ENCODE data around the gene SRSF3.
"Not testable (repeated sequence)": the region's sequence is repeated elsewhere in the genome, so short reads cannot be mapped to it uniquely, and the experiment has no call there.

The SRSF3 gene

DNA sequence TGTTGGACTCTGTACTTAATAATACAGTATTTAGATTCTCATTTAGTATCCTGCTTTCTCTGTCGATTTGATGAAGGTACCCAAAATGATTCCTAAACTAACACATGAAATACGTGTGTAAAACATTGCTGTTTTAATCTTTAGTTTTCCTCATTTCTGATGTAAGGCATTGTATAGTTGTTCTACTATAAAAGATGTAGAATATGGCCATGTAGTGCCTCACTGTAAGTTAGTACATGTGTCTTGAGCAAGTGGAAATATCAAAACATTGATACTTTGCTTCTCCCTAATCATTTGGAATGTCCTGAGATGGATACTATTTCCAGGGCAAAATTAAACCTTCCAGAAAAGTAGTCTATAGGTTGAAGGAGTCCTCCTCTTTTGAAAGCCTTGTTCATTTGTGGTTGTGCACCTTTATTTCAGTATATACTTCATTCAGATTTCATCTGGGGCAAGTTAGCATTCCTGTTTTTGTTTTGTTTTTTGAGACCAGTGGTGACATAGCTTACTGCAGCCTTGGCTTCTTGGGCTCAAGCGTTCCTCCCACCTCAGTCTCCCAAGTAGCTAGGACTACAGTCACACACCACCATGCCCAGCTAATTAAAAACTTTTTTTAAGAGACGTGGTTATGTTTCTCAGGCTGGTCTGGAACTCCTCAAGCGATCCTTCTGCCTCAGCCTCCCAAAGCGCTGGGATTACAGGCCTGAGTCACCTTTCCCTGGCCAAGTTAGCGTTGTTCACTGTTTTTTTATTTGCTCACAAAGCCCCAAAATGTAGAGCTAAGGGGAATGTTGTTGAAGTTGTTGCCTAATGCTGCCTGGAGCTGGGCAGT, 11.6 kb downstream of the SRSF3 start:
- no peak for DNase-seq

DNA sequence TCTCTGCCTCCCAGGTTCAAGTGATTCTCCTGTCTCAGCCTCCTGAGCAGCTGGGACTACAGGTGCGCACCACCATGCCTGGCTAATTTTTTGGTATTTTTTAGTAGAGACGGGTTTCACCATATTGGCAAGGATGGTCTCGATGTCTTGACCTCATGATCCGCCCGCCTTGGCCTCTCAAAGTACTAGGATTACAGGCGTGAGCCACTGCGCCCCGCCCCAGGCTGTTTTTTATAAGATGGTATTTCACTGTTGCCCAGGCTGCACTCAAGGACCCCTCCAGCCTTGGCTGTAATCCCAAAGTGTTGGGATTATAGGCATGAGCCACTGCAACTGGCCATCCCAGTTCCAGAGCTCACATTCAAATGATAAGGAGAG, 13.1 kb downstream of the SRSF3 start:
- DNase-seq, result not testable (repeated sequence)

DNA sequence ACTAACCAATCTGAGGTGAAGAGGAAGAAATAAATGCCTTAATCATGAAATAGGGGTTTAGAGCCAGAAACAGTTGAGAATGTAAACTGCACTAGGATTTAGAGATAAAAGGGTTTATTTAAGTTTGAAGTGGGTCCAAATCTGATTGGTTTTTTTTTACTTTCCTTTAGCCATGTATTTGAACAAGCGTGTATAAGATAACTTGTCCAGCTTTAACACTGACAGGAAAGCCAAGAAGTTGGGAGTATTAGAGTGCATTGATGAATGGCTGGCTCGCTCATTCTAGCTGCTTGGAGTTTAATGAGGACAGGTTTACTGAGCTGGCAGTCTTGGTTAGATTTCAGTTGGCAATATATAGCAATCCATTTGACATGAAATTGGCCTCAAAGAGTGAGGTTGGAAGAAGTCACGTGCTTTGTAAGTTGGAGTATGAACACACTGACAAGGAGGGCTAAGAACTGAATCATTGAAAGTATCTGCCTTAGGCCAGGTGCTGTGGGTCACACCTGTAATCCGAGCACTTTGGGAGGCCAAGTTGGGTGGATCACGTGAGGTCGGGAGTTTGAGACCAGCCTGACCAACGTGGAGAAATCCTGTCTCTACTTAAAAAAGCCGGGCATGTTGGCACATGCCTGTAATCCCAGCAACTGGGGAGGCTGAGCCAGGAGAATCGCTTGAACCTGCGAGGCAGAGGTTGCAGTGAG, 13.7 kb downstream of the SRSF3 start:
- no peak for DNase-seq

DNA sequence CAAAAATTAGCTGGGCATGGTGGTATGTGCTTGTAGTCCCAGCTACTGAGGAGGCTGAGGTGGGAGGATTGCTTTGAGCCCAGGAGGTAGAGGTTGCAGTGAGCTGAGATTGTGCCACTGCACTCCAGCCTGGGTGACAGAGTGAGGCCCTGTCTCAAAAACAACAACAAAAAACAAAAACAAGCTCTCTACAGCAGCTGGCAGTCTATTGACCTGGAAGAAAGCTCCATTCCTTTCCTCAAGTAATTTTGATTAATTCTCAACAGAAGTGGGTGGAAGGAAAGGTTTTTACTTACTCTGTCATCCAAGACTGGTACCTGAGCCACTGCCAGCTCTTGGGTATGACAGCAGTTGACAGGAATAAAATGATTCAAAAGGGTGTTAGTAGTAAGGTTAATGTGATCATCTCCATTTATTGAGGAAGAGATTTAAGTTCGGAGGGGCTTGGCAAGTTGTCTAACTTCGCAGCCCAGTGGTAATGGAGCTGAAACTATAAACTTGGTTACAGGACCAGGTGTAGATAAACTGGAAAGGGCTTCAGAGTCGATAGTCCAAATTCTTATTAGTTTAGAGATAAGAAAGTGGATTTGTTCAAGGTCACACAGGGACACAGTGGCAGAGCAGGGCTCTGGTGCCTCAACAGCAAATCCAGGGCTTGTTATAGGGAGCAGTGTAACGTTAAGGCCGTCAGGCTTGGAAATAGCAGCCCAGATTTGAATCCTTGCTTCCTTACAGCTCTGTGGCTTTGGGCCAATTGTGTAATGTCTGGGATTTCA, 14.8 kb downstream of the SRSF3 start:
- DNase-seq, result no peak

DNA sequence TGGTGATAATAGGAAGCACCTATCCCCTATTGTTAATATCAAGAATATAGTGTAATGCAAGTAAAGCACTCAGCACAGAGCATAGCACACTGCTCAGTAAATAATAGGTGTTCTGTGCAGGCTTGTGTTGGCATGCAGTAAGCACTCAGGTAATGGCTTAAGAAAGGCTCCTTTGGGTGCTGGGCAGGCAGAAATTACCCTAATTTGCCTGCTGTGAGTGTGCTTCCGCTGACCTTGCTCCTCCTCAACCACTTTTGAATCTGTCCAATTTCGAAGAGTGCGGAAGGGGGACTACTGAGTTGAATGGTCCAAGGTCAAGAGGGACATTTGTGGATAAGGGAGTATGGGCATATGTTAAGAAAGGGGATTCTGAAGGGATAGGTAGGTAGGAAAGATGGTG, 15.4 kb downstream of the SRSF3 start:
- no peak for DNase-seq

DNA sequence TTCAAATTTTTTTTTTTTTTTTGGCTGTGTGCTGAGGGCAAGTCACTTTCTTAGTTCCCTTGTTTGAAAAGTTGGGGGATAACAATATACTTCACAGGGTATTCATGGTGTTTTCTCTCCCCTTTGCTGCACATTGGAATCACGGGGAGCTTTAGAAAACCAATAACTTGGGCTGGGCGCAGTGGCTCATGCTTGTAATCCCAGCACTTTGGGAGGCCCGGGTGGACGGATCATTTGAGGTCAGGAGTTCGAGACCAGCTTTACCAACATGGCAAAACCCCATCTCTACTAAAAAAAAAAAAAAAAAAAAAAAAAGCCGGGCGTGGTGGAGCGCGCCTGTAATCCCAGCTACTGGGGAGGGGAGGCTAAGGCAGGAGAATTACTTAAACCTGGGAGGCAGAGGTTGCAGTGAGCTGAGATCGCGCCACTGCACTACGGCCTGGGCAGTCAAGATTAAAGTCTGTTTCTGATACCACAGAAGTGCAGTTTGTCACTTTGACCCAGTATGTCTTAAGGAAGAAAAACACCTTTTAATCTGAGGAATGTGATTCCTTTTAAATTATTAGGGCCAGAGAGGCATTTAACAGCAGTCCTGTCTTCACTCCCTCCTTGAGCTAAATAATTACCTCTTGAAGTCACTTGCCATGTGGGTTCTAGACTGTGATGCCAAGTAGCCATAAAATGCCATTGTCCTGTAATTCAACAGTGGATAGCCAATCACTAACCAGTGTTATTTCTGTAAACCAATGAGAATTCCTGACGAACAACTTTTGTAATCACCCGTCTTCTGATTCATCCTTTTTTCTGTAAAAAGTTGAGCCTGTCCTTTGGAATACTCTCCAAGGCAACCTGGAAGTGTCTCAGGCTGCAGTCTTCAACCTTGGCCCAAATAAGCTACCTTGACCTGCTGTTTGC, 16.1 kb downstream of the SRSF3 start:
- DNase-seq, result no peak

DNA sequence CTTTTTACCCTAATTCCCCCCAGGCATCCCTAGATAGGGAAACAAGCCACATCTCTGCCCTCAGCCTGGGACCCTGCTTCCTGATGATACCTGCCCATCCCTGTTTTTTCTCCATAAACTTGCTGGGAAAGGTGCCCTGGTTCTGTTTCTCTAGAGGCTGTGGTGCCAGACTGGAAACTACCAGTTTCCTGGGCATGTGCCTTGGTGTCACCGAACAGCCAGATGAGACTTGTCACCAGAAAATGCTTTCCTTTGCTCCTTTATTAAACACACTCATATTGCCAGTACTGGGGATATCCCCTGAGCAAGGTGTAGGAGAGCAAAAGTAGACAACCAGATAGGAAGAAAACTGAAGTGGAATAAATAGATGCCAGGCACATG, 16.8 kb downstream of the SRSF3 start:
- no peak for DNase-seq

DNA sequence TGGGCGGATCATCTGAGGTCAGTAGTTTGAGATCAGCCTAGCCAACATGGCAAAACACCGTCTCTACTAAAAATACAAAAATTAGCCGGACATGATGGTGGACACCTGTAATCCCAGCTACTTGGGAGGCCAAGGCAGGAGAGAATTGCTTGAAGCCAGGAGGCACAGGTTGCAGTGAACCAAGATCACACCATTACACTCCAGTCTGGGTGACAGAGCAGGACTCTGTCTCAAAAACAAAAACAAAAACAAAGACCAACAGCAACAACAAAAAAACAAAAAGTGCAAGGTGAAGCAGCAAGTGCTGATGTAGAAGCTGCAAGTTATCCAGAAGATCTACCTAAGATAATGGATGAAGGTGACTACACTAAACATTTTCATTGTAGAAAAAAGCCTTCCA, 17.5 kb downstream of the SRSF3 start:
- DNase-seq, result not testable (repeated sequence)

DNA sequence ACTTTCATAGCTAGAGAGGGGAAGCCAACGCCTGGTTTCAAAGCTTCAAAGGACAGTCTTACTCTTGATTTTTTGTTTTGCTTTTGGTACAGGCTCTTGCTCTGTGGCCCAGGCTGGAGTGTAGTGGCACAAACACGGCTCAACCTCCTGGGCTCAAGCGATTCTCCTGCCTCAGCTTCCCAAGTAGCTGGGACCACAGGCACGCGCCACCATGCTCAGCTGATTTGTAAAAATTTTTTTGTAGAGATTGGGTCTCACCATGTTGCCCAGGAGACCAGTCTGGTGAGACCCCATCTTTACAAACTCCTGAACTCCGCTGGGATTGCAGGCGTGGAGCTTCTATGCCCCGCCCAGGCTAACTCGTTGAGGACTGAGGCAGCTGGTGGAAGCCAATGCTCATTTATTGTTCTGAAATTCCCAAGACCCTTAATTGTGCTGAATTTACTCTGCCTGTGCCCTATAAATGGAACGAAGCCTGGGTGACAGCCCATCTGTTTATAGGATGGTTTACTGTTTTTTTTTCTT, 18.0 kb downstream of the SRSF3 start:
- no peak for DNase-seq

DNA sequence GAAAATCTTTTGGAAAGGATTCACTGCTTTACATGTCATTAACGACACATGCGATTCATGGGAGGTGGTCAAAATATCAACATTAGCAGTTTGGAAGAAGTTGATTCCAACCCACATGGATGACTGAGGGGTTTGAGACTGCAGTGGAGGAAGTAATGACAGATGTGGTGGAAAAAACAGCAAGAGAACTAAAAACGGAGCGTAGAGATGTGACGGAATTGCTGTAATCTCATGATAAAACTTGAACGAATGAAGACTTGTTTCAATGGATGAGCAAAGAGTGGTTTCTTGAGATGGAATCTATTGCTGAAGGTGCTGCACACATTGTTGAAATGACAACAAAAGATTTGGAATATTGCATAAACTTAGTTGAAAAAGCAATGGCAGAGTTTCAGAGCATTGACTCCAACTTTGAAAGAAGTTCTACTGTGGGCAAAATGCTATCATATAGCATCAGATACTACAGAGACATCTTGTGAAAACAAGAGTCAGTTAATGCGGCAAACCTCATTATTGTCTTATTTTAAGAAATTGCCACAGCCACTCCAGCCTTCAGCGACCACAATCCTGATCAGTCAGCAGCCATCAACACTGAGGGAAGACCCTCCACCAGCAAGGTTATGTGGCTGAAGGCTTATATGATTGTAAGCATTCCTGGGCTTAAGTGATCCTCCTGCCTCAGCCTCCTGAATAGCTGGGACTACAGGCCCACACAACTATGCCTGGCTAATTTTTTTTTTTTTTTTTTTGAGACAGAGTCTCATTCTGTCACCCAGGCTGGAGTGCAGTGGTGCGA, 19.2 kb downstream of the SRSF3 start:
- DNase-seq, result no peak

DNA sequence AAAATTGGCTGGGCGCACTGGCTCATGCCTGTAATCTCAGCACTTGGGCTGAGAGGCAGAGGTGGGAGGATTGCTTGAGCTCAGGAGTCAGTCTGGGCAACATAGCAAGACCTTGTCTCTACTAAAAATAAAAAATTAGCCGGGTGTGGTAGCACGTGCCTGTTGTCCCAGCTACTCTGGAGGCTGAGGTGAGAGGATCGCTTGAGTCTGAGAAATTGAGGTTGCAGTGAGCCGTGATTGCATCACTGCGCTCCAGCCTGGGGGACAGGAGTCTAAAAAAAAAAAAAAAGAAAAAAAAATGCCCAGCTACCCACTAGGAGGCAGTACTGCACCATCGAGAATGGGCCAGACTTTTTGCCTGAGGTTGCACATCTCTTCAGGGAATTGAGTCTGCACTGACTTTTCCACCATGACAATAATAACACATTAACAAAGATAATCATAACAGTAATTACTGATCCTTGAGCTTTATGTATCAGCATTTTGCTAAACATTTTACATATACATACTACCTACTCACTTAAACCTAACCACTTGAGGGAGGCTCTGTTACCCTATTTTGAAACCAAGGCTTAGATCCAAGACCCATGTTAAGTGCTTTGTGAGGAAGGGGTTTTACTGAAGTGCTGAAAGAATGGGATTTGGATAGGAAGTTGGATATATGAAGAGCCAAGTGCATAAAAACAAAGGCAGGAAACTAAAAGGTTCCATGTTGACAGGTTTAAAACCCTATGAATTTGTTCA, 21.0 kb downstream of the SRSF3 start:
- peak; percentile 48 for DNase-seq

DNA sequence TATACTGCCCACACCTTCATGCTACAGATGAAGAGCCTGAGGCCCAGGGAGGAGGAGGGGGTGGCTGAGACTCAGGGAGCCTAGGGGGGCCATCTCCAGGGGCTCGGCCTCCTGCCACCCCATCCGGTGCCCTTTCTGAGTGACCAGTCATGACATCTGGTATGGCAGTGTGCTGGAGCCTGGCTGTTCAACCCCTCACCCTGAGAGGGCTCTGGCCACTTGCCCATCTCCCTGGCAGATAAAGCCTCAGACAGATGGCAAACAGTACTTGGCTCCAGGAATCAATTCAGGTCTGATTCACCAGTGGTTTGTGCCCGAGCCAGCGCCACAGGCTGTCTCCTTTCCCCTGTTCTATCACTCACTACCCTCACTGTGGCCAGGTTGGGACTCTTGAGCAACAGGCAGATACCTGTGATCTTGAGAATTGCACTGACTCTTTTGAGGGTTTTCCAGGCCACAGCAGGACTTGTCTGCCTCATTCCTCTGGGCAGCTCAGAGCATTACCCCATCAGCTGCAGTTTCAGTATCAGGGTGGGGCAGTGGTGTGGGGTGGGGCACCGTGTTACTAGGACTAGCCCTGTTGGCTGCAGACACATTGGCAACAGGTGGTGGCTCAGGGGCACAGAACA, 22.8 kb downstream of the SRSF3 start:
- DNase-seq, result no peak

DNA sequence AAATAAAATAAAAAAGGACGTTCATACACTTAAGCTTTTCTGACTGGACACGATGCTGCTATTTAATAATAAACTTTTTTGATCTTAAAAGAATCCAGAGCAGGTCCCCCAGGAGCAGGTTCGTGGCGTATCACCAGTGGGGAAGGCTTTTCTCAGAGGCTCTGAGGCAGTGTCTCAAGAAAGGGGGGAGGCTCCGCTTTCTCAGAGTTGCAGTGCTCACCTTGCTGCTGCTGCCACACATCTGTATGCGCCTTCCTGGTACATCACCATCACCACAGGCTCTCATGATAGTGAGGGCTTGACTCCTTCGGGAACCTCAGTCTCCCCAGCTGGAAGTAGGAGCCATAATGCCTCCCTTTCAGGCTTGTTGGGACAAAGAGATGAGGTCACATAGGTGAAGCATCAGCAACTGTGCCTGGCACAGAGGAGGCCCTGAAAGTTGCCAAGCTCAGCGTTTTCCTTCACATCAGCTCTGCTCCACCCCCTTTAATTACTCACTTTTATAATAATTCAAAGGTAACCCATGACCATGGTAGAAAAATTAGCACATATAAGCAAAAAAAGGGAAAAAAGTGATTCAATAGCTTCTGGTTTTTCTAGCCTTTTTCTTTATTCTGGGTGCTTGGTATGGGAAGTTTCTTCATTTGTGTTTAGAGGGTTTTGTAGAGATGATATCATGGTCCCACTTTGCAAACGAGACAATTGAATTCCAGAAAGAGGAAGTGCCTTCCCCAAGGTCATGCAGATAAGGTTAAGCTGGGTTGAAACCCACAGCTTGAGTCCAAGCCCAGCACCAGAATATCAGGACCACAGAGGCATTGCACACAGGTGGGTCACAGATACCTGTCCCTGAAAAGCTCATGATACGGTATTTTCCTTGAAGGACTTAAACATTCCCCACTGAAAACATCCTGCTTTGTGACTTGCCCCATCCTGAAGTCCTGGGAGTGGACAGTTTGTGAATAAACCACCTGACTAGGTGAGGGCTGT, 24.5 kb downstream of the SRSF3 start:
- DNase-seq, result no peak

DNA sequence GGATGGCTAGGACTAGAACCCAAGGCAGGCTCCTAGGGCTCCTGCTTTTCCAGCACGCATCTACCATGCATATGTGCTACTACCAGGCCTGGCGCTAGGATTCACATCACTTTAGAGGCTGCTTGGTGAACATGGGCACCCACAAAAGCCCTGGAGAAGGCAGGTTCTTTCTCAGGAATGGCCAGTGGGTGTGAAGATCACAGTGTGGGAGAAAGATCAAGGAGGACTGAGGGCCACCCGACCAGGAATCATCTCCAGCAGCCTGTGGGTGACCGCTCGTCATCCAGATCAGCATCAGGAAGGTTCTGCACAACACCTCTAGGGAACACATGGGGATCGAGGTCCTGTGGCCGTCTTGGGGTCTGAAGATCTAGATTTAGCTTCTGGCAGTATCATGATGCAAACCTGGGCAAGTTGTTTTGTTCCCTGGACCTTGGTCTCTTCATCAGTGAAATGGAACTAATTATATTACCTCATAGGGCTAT, 27.3 kb downstream of the SRSF3 start:
- no peak for DNase-seq

DNA sequence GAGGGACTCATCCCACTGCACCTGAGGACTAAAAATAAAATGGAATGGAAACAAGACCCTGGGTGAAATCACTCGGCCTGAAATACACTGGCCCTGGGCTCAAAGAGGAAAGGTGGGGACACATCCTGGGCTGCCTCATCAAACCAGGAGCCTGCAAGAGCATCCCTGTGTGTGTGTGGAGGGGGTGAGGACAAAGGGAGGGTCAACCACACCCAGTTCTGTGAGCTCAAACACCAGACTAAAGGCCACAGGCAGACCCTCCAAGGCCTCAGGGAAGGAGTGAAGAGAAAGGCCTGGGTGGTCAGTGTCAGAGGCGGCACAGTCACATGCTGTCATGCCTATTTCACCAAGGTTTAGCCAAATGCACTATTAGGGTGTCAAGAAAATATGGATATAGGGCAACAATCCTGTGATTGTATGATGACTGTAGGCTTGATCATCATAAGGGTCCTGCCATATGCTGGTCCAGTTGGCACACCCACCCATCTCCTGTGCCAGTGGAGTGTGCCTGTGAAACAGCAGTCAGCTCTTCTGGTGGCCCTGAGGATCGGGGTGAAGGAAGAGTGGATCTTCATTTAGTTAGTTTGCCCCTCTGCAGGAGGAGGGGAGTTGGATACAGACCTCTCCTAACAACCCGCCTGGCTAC, 28.9 kb downstream of the SRSF3 start:
- DNase-seq, result no peak

DNA sequence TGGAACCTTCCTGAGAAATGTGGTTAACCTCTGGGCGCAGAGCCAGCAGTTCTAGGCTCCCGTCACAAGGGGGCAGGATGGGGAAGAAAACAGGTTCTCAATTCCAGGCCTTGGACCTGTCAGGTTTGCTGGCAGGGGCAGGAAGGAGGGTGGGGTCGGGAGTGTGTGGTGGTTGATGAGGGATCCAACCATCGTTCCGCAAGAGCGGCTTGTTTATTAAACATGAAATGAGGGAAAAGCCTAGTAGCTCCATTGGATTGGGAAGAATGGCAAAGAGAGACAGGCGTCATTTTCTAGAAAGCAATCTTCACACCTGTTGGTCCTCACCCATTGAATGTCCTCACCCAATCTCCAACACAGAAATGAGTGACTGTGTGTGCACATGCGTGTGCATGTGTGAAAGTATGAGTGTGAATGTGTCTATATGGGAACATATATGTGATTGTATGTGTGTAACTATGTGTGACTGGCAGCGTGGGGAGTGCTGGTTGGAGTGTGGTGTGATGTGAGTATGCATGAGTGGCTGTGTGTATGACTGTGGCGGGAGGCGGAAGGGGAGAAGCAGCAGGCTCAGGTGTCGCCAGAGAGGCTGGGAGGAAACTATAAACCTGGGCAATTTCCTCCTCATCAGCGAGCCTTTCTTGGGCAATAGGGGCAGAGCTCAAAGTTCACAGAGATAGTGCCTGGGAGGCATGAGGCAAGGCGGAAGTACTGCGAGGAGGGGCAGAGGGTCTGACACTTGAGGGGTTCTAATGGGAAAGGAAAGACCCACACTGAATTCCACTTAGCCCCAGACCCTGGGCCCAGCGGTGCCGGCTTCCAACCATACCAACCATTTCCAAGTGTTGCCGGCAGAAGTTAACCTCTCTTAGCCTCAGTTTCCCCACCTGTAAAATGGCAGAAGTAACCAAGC, 29.6 kb downstream of the SRSF3 start:
- DNase-seq, result peak; percentile 85

Data from CD4-positive, alpha-beta T cell treated with Interleukin-6 for 4 hours (primary cell).